WTC11 (cell line): ENCODE measurements around the gene HES3. TPM values are rescaled to one million over a fixed set of nuclear protein-coding genes. Genes with fewer than 3 reads are reported as not detected.

ENCODE experiments used
- CBFB ChIP-seq: sonication (generic); formaldehyde crosslinking; IDR thresholded peaks from 2 replicates; pipeline ENCODE4 v1.8.1; 2022; ENCODE audit warnings: mild to moderate bottlenecking, low read depth, missing genetic modification reagents
- ELF4 ChIP-seq: sonication (generic); formaldehyde crosslinking; IDR thresholded peaks from 2 replicates; pipeline ENCODE4 v1.8.1; 2022; ENCODE audit warnings: low read depth, mild to moderate bottlenecking, moderate library complexity, missing genetic modification reagents
- ESRRA ChIP-seq: sonication (generic); formaldehyde crosslinking; IDR thresholded peaks from 2 replicates; pipeline ENCODE4 v1.8.1; 2022; ENCODE audit warnings: mild to moderate bottlenecking, missing genetic modification reagents, borderline replicate concordance
- FOXJ3 ChIP-seq: sonication (generic); formaldehyde crosslinking; IDR thresholded peaks from 2 replicates; pipeline ENCODE4 v1.9.0; 2021; ENCODE audit warnings: missing genetic modification reagents, mild to moderate bottlenecking, borderline replicate concordance
- FOXK1 ChIP-seq: sonication (generic); formaldehyde crosslinking; IDR thresholded peaks from 2 replicates; pipeline ENCODE4 v1.8.0; 2022; ENCODE audit warnings: mild to moderate bottlenecking, moderate library complexity, missing genetic modification reagents
- GRHL2 ChIP-seq: fragments of 250-450 bp; sonication (Bioruptor Pico); IDR thresholded peaks from 2 replicates; pipeline ENCODE4 v1.8.0; 2022; ENCODE audit warnings: mild to moderate bottlenecking, moderate library complexity; ENCODE audit not compliant: insufficient replicate concordance, severe bottlenecking
- MYBL2 ChIP-seq: sonication (generic); formaldehyde crosslinking; IDR thresholded peaks from 2 replicates; pipeline ENCODE4 v1.8.1; 2023; ENCODE audit warnings: mild to moderate bottlenecking, moderate library complexity, missing genetic modification reagents
- NR1H2 ChIP-seq: sonication (generic); formaldehyde crosslinking; IDR thresholded peaks from 2 replicates; pipeline ENCODE4 v1.9.0; 2021; ENCODE audit warnings: mild to moderate bottlenecking, moderate library complexity, missing genetic modification reagents
- OVOL2 ChIP-seq: fragments of 250-450 bp; sonication (Bioruptor Pico); IDR thresholded peaks from 2 replicates; pipeline ENCODE4 v1.9.0; 2021; ENCODE audit warnings: mild to moderate bottlenecking, borderline replicate concordance
- SOX15 ChIP-seq: fragments of 250-450 bp; sonication (Bioruptor Pico); IDR thresholded peaks from 2 replicates; pipeline ENCODE4 v1.9.0; 2021; ENCODE audit warnings: mild to moderate bottlenecking
- TEAD1 ChIP-seq: sonication (generic); formaldehyde crosslinking; IDR thresholded peaks from 2 replicates; pipeline ENCODE4 v1.8.0; 2022; ENCODE audit warnings: mild to moderate bottlenecking, missing genetic modification reagents
- ZBTB21 ChIP-seq: sonication (generic); formaldehyde crosslinking; IDR thresholded peaks from 2 replicates; pipeline ENCODE4 v1.8.1; 2023; ENCODE audit warnings: mild to moderate bottlenecking, missing genetic modification reagents, borderline replicate concordance
- ZNF317 ChIP-seq: sonication (generic); formaldehyde crosslinking; IDR thresholded peaks from 2 replicates; pipeline ENCODE4 v1.8.1; 2023; ENCODE audit warnings: low read depth, mild to moderate bottlenecking, moderate library complexity, missing genetic modification reagents, borderline replicate concordance
- ZNF423 ChIP-seq: fragments of 250-450 bp; sonication (Bioruptor Pico); IDR thresholded peaks from 2 replicates; pipeline ENCODE4 v2.1.2; 2022; ENCODE audit warnings: mild to moderate bottlenecking, moderate library complexity
- ZNF671 ChIP-seq: fragments of 250-450 bp; sonication (Bioruptor Pico); IDR thresholded peaks from 2 replicates; pipeline ENCODE4 v1.8.0; 2021; ENCODE audit warnings: mild to moderate bottlenecking
- total RNA-seq: library from RNA; stranded (reverse); gene quantifications from 3 replicates; pipeline ENCODE4 v1.2.3, GENCODE V29; 2021
- TF ChIP-seq, protein P1 (sequence below): sonication (generic); formaldehyde crosslinking; conservative IDR thresholded peaks from 2 replicates; pipeline ENCODE4 v1.8.1; 2023; ENCODE audit warnings: mild to moderate bottlenecking, low read depth, missing genetic modification reagents, moderate library complexity
- TF ChIP-seq, protein P2 (sequence below): sonication (generic); formaldehyde crosslinking; IDR thresholded peaks from 2 replicates; pipeline ENCODE4 v1.8.1; 2023; ENCODE audit warnings: mild to moderate bottlenecking, missing genetic modification reagents, borderline replicate concordance
- TF ChIP-seq, protein P3 (sequence below): fragments of 250-450 bp; sonication (Bioruptor Pico); IDR thresholded peaks from 2 replicates; pipeline ENCODE4 v2.1.2; 2022; ENCODE audit warnings: mild to moderate bottlenecking, moderate library complexity
- TF ChIP-seq, protein P4 (sequence below): sonication (generic); formaldehyde crosslinking; conservative IDR thresholded peaks from 2 replicates; pipeline ENCODE4 v1.8.1; 2022; ENCODE audit warnings: mild to moderate bottlenecking, missing genetic modification reagents
- TF ChIP-seq, protein P5 (sequence below): fragments of 250-450 bp; sonication (Bioruptor Pico); IDR thresholded peaks from 2 replicates; pipeline ENCODE4 v1.8.0; 2021; ENCODE audit warnings: mild to moderate bottlenecking
- TF ChIP-seq, protein P6 (sequence below): sonication (generic); formaldehyde crosslinking; IDR thresholded peaks from 2 replicates; pipeline ENCODE4 v1.8.0; 2023; ENCODE audit warnings: missing genetic modification reagents
- TF ChIP-seq, protein P7 (sequence below): fragments of 250-450 bp; sonication (Bioruptor Pico); IDR thresholded peaks from 2 replicates; pipeline ENCODE4 v1.9.0; 2021; ENCODE audit warnings: mild to moderate bottlenecking
- TF ChIP-seq, protein P8 (sequence below): fragments of 250-450 bp; sonication (Bioruptor Pico); IDR thresholded peaks from 2 replicates; pipeline ENCODE4 v1.9.0; 2021; ENCODE audit warnings: mild to moderate bottlenecking, borderline replicate concordance

The HES3 gene
- total RNA-seq, 1 experiment from 2014 or later, result 74.7 TPM

DNA sequence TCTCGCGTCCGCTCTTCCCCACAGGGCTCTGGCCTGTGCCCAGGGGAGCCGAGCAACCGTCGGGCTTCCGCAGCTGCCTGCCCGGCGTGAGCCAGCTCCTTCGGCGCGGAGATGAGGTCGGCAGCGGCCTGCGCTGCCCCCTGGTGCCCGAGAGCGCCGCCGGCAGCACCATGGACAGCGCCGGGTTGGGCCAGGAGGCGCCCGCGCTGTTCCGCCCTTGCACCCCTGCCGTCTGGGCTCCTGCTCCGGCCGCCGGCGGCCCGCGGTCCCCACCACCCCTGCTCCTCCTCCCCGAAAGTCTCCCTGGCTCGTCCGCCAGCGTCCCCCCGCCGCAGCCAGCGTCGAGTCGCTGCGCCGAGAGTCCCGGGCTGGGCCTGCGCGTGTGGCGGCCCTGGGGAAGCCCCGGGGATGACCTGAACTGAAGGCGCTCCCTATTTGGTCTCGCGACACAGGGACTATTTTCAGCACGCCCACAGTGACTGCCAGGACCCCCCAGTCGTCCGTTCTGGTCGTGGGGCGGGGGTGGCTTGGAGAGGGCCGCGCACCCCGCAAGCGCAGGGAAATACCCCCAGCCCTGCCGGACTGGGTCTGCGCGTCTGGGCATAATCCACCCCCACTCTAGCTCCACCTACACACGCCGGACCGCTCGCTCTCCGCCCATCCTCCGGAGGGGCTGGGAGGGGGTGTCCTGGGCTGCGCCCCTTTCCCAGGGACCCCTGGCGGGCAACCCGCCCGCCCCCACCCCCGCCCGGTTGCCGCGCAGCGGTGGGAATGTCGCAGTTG, 1.3 kb downstream of the HES3 start (continued):
- TF ChIP-seq SOX15 (CRISPR knock-in tag), result no peak
- TF ChIP-seq, protein P1, sequence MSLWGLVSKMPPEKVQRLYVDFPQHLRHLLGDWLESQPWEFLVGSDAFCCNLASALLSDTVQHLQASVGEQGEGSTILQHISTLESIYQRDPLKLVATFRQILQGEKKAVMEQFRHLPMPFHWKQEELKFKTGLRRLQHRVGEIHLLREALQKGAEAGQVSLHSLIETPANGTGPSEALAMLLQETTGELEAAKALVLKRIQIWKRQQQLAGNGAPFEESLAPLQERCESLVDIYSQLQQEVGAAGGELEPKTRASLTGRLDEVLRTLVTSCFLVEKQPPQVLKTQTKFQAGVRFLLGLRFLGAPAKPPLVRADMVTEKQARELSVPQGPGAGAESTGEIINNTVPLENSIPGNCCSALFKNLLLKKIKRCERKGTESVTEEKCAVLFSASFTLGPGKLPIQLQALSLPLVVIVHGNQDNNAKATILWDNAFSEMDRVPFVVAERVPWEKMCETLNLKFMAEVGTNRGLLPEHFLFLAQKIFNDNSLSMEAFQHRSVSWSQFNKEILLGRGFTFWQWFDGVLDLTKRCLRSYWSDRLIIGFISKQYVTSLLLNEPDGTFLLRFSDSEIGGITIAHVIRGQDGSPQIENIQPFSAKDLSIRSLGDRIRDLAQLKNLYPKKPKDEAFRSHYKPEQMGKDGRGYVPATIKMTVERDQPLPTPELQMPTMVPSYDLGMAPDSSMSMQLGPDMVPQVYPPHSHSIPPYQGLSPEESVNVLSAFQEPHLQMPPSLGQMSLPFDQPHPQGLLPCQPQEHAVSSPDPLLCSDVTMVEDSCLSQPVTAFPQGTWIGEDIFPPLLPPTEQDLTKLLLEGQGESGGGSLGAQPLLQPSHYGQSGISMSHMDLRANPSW, result no peak
- TF ChIP-seq, protein P2, sequence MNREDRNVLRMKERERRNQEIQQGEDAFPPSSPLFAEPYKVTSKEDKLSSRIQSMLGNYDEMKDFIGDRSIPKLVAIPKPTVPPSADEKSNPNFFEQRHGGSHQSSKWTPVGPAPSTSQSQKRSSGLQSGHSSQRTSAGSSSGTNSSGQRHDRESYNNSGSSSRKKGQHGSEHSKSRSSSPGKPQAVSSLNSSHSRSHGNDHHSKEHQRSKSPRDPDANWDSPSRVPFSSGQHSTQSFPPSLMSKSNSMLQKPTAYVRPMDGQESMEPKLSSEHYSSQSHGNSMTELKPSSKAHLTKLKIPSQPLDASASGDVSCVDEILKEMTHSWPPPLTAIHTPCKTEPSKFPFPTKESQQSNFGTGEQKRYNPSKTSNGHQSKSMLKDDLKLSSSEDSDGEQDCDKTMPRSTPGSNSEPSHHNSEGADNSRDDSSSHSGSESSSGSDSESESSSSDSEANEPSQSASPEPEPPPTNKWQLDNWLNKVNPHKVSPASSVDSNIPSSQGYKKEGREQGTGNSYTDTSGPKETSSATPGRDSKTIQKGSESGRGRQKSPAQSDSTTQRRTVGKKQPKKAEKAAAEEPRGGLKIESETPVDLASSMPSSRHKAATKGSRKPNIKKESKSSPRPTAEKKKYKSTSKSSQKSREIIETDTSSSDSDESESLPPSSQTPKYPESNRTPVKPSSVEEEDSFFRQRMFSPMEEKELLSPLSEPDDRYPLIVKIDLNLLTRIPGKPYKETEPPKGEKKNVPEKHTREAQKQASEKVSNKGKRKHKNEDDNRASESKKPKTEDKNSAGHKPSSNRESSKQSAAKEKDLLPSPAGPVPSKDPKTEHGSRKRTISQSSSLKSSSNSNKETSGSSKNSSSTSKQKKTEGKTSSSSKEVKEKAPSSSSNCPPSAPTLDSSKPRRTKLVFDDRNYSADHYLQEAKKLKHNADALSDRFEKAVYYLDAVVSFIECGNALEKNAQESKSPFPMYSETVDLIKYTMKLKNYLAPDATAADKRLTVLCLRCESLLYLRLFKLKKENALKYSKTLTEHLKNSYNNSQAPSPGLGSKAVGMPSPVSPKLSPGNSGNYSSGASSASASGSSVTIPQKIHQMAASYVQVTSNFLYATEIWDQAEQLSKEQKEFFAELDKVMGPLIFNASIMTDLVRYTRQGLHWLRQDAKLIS, result peak; percentile 81; the same call in 1 of the 2 replicates
- TF ChIP-seq GRHL2 (CRISPR knock-in tag), result no peak
- TF ChIP-seq, protein P3, sequence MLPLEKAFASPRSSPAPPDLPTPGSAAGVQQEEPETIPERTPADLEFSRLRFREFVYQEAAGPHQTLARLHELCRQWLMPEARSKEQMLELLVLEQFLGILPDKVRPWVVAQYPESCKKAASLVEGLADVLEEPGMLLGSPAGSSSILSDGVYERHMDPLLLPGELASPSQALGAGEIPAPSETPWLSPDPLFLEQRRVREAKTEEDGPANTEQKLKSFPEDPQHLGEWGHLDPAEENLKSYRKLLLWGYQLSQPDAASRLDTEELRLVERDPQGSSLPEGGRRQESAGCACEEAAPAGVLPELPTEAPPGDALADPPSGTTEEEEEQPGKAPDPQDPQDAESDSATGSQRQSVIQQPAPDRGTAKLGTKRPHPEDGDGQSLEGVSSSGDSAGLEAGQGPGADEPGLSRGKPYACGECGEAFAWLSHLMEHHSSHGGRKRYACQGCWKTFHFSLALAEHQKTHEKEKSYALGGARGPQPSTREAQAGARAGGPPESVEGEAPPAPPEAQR, result no peak
- TF ChIP-seq, protein P4, sequence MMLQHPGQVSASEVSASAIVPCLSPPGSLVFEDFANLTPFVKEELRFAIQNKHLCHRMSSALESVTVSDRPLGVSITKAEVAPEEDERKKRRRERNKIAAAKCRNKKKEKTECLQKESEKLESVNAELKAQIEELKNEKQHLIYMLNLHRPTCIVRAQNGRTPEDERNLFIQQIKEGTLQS (CRISPR knock-in tag), result peak; percentile 39; the same call in 1 of the 2 replicates
- TF ChIP-seq CBFB, result no peak; the same call in 1 of the 2 replicates
- TF ChIP-seq, protein P5, sequence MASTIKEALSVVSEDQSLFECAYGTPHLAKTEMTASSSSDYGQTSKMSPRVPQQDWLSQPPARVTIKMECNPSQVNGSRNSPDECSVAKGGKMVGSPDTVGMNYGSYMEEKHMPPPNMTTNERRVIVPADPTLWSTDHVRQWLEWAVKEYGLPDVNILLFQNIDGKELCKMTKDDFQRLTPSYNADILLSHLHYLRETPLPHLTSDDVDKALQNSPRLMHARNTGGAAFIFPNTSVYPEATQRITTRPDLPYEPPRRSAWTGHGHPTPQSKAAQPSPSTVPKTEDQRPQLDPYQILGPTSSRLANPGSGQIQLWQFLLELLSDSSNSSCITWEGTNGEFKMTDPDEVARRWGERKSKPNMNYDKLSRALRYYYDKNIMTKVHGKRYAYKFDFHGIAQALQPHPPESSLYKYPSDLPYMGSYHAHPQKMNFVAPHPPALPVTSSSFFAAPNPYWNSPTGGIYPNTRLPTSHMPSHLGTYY (CRISPR knock-in tag), result no peak
- TF ChIP-seq, protein P6, sequence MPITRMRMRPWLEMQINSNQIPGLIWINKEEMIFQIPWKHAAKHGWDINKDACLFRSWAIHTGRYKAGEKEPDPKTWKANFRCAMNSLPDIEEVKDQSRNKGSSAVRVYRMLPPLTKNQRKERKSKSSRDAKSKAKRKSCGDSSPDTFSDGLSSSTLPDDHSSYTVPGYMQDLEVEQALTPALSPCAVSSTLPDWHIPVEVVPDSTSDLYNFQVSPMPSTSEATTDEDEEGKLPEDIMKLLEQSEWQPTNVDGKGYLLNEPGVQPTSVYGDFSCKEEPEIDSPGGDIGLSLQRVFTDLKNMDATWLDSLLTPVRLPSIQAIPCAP (CRISPR knock-in tag), result peak; percentile 95
- TF ChIP-seq OVOL2 (CRISPR knock-in tag), result no peak
- peak; percentile 90 for TF ChIP-seq ZBTB21 (CRISPR knock-in tag)
- TF ChIP-seq ELF4, result peak; percentile 95
- TF ChIP-seq MYBL2, result peak; percentile 93
- TF ChIP-seq, protein P7, sequence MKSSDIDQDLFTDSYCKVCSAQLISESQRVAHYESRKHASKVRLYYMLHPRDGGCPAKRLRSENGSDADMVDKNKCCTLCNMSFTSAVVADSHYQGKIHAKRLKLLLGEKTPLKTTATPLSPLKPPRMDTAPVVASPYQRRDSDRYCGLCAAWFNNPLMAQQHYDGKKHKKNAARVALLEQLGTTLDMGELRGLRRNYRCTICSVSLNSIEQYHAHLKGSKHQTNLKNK (CRISPR knock-in tag), result no peak
- peak; percentile 49; the same call in 1 of the 2 replicates for TF ChIP-seq ZNF423
- no peak for TF ChIP-seq ZNF671 (CRISPR knock-in tag)
- TF ChIP-seq, protein P8, sequence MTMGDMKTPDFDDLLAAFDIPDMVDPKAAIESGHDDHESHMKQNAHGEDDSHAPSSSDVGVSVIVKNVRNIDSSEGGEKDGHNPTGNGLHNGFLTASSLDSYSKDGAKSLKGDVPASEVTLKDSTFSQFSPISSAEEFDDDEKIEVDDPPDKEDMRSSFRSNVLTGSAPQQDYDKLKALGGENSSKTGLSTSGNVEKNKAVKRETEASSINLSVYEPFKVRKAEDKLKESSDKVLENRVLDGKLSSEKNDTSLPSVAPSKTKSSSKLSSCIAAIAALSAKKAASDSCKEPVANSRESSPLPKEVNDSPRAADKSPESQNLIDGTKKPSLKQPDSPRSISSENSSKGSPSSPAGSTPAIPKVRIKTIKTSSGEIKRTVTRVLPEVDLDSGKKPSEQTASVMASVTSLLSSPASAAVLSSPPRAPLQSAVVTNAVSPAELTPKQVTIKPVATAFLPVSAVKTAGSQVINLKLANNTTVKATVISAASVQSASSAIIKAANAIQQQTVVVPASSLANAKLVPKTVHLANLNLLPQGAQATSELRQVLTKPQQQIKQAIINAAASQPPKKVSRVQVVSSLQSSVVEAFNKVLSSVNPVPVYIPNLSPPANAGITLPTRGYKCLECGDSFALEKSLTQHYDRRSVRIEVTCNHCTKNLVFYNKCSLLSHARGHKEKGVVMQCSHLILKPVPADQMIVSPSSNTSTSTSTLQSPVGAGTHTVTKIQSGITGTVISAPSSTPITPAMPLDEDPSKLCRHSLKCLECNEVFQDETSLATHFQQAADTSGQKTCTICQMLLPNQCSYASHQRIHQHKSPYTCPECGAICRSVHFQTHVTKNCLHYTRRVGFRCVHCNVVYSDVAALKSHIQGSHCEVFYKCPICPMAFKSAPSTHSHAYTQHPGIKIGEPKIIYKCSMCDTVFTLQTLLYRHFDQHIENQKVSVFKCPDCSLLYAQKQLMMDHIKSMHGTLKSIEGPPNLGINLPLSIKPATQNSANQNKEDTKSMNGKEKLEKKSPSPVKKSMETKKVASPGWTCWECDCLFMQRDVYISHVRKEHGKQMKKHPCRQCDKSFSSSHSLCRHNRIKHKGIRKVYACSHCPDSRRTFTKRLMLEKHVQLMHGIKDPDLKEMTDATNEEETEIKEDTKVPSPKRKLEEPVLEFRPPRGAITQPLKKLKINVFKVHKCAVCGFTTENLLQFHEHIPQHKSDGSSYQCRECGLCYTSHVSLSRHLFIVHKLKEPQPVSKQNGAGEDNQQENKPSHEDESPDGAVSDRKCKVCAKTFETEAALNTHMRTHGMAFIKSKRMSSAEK (CRISPR knock-in tag), result no peak
- 0 out of 2 replicates have a peak, but pooled peaks have one; percentile 73 for TF ChIP-seq NR1H2 (CRISPR knock-in tag)
- peak; percentile 95 for TF ChIP-seq FOXK1 (CRISPR knock-in tag)
- no peak for TF ChIP-seq FOXJ3 (CRISPR knock-in tag)
- TF ChIP-seq TEAD1 (CRISPR knock-in tag), result peak; percentile 97
- TF ChIP-seq ESRRA, result peak; percentile 96
- peak; percentile 68; the same call in 1 of the 2 replicates for TF ChIP-seq ZNF317 (CRISPR knock-in tag)
